Stimulated activated CD8-positive, alpha-beta memory T cell treated with anti-CD3 and anti-CD28 coated beads, Interleukin-2, amount 100 ng/mL, for 1 hour (primary cell): ENCODE data around the gene DNAH3.

Source experiments
- DNase-seq, 2 donors: peaks; one replicate each; pipeline ENCODE4 v3.0.0-alpha.2; 2020; ENCODE audit warnings: low read depth in 2 of 2

The DNAH3 gene

GRCh38 chr16:20883554-20884239 is 266.9 kb downstream of the DNAH3 start:
- no peak for DNase-seq
